Left lung (tissue), 10 donors: Measurements from ENCODE around the gene TRIM32. TPM values are rescaled to one million over a fixed set of nuclear protein-coding genes. Genes with fewer than 3 reads are reported as not detected.
A peak's percentile ranks its signal among the peaks of the same experiment; 100 is the strongest.

Source experiments
- ATAC-seq: fragments of 200-7000 bp; cut with Tn5 transposase; one replicate; pipeline ENCODE4 v1.9.1; 2020; ENCODE audit warnings: moderate library complexity
- DNase-seq, 4 donors: peaks; one replicate each; pipeline ENCODE4 v3.0.0-alpha.2; 2013 to 2020
- H3K27ac ChIP-seq, 2 donors: fragments of 200-600 bp; sonication (generic) in 1 of 2; one replicate each; pipeline versions ENCODE4 v1.5.0 to v1.8.0; 2020 to 2021
- H3K27me3 ChIP-seq, 2 donors: fragments of 200-600 bp; sonication (generic) in 1 of 2; one replicate each; pipeline versions ENCODE4 v1.5.0 to v1.8.0; 2020 to 2021
- H3K36me3 ChIP-seq, 2 donors: fragments of 200-600 bp; sonication (generic) in 1 of 2; one replicate each; pipeline versions ENCODE4 v1.5.0 to v1.8.0; 2020 to 2021
- H3K4me1 ChIP-seq, 2 donors: fragments of 200-600 bp; one replicate each; pipeline ENCODE4 v1.8.0; 2021
- H3K4me3 ChIP-seq, 2 donors: fragments of 200-600 bp; sonication (generic) in 1 of 2; one replicate each; pipeline versions ENCODE4 v1.5.0 to v1.8.0; 2020 to 2021; ENCODE audit warnings: mild to moderate bottlenecking in 1 of 2
- H3K9me3 ChIP-seq, 2 donors: fragments of 200-600 bp; sonication (generic) in 1 of 2; one replicate each; pipeline versions ENCODE4 v1.5.0 to v1.8.0; 2020 to 2021
- CTCF ChIP-seq, 2 donors: fragments of 200-600 bp; sonication (generic) in 1 of 2; IDR thresholded peaks; one replicate each; pipeline versions ENCODE4 v1.5.0 to v1.8.0; 2021; ENCODE audit warnings: antibody characterized with exemption in 2 of 2
- intact Hi-C, 2 donors: fragments of 100-400 bp; cut with DNase I; formaldehyde crosslinking; loops; one replicate each; pipeline versions ENCODE4 v1.11.2 to v1.14.2; 2022
- polyA plus RNA-seq, 6 donors: library from polyadenylated mRNA; unstranded; fragments of 120-200 nt; gene quantifications; one replicate each; pipeline ENCODE4 v1.2.1, GENCODE V29; 2013; ENCODE audit not compliant: insufficient read length in 6 of 6
- total RNA-seq, 2 donors: library from RNA; stranded (reverse); fragmentation: NEBNext Ultra II Directional; extraction: Animal tissue kit (Norgen Biotek cat#: 25700); gene quantifications; one replicate each; pipeline ENCODE4 v1.2.1, GENCODE V29; 2021
- donor health status: DM: no; HTN: yes; CAD: no.
- donor health status: DM: no; HTN: no; CAD: no.

Gene TRIM32
- total and polyA plus RNA-seq, 8 donors, result 17.3 to 24.8 (median 22.8) TPM

GRCh38 chr9:116691607-116692006 is 4.5 kb downstream of the TRIM32 start:
- Histone ChIP-seq H3K4me1 (peaks cover 9 to 16% of the 10 kb centered on the region in 2 donors), H3K27me3 (peaks cover 0 to 14% of the 10 kb centered on the region in 2 donors), H3K9me3 (no peaks in the 10 kb centered on the region), H3K4me3 (no peak overlapping the region), H3K27ac (no peak overlapping the region), H3K36me3 (no peaks in the 10 kb centered on the region)
- ATAC-seq (no peak), DNase-seq (no peak)
- TF ChIP-seq CTCF (IDR thresholded peaks at IDR 0.05), result no peak
- intact Hi-C loops, result no loop called here

- DNase-seq (no peak), ATAC-seq (no peak)
- H3K27me3 ChIP-seq, result peaks cover 0 to 4% of the 10 kb centered on the region in 2 donors
- H3K4me3 ChIP-seq, result no peak overlapping the region
- H3K4me1 ChIP-seq, result peaks cover 9 to 16% of the 10 kb centered on the region in 2 donors
- no peak overlapping the region for H3K27ac ChIP-seq
- no peaks in the 10 kb centered on the region for H3K9me3 ChIP-seq
- H3K36me3 ChIP-seq, result peaks cover 0 to 2% of the 10 kb centered on the region in 2 donors
- TF ChIP-seq CTCF (IDR thresholded peaks at IDR 0.05), result no peak
- intact Hi-C loops, result no loop called here
Observed at GRCh38 chr9:116692616-116693015, 5.5 kb downstream of the TRIM32 start.

GRCh38 chr9:116693233-116693731 is 6.2 kb downstream of the TRIM32 start:
- Histone ChIP-seq H3K4me1 (peaks cover 5 to 10% of the 10 kb centered on the region in 2 donors), H3K27ac (no peak overlapping the region), H3K9me3 (no peaks in the 10 kb centered on the region), H3K27me3 (no peaks in the 10 kb centered on the region), H3K36me3 (peaks cover 0 to 9% of the 10 kb centered on the region in 2 donors), H3K4me3 (no peak overlapping the region)
- intact Hi-C loops, result no loop called here
- TF ChIP-seq CTCF (IDR thresholded peaks at IDR 0.05), result no peak
- no peak for DNase-seq
- ATAC-seq, result peak; percentile 42

GRCh38 chr9:116694785-116695291 is 7.7 kb downstream of the TRIM32 start:
- Histone ChIP-seq H3K27ac (no peak overlapping the region), H3K27me3 (no peaks in the 10 kb centered on the region), H3K4me3 (no peak overlapping the region), H3K4me1 (peaks cover 0 to 3% of the 10 kb centered on the region in 2 donors), H3K36me3 (peaks cover 0 to 24% of the 10 kb centered on the region in 2 donors), H3K9me3 (no peaks in the 10 kb centered on the region)
- intact Hi-C loops, result no loop called here
- no peak for ATAC-seq
- TF ChIP-seq CTCF (IDR thresholded peaks at IDR 0.05), result no peak
- DNase-seq, result no peak

GRCh38 chr9:116695438-116695837 is 8.3 kb downstream of the TRIM32 start:
- intact Hi-C loops, result no loop called here
- TF ChIP-seq CTCF (IDR thresholded peaks at IDR 0.05), result no peak
- no peak for ATAC-seq

More at GRCh38 chr9:116695438-116695837, 8.3 kb downstream of the TRIM32 start:
- Histone ChIP-seq H3K27ac (no peak overlapping the region), H3K36me3 (peaks cover 0 to 30% of the 10 kb centered on the region in 2 donors), H3K27me3 (no peaks in the 10 kb centered on the region), H3K4me1 (peaks cover 0 to 3% of the 10 kb centered on the region in 2 donors), H3K4me3 (no peak overlapping the region), H3K9me3 (no peaks in the 10 kb centered on the region)
- DNase-seq, result no peak
